ENCODE results near the gene NME1.
A peak's percentile ranks its signal among the peaks of the same experiment; 100 is the strongest.

DNA sequence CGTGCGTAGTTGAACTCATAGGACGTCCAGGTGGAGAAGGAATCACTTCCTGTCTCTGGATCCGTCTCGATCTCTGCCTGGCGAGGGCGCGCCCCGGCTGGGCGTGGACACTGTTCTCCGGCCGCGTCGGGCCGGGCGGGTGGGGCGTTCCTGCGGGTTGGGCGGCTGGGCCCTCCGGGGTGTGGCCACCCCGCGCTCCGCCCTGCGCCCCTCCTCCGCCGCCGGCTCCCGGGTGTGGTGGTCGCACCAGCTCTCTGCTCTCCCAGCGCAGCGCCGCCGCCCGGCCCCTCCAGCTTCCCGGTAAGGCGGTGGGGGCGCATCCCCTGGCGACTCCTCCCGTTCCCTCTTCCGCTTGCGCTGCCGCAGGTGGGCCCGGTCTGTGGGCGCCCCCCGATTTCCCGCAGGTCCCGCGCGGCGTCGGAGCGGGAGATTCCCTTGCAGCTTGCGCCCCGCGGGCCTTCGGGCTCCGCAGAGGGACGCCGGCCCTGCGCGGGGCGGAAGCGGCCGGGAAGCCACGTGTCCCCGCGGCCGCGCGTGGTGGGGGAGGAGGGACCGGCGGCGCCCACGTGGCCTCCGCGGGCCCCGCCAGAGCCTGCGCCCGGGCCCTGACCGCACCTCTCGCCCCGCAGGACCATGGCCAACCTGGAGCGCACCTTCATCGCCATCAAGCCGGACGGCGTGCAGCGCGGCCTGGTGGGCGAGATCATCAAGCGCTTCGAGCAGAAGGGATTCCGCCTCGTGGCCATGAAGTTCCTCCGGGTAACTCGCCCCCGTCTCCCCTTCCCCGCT lies 13.0 kb downstream of the NME1 start, which contains the start of gene NME2:
- 0 out of 6 replicates have a peak, but pooled peaks of 1 of the 3 experiments have one; percentile 17 for TF ChIP-seq CTCF (IDR thresholded peaks at IDR 0.05 in 2 of 3, conservative IDR thresholded peaks at IDR 0.05 in 1 of 3; ENCODE audit: insufficient read depth in 2 of 3, low read depth in 1 of 3, low read length in 3 of 3)
- no peak for TF ChIP-seq MEIS2 (IDR thresholded peaks at IDR 0.05; ENCODE audit: partially characterized antibody)
- TF ChIP-seq, protein P1, sequence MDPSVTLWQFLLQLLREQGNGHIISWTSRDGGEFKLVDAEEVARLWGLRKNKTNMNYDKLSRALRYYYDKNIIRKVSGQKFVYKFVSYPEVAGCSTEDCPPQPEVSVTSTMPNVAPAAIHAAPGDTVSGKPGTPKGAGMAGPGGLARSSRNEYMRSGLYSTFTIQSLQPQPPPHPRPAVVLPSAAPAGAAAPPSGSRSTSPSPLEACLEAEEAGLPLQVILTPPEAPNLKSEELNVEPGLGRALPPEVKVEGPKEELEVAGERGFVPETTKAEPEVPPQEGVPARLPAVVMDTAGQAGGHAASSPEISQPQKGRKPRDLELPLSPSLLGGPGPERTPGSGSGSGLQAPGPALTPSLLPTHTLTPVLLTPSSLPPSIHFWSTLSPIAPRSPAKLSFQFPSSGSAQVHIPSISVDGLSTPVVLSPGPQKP (CRISPR knock-in tag; IDR thresholded peaks at IDR 0.05) = no peak

All from K562 (cell line).